C4-2B (cell line): ENCODE results near the gene CPA5.

ENCODE experiments used
- H3K27ac ChIP-seq: fragments of 450-650 bp; 2 replicates; pipeline ENCODE4 v1.5.1; 2017
- CTCF ChIP-seq: fragments of 450-650 bp; conservative IDR thresholded peaks from 2 replicates; pipeline ENCODE4 v1.5.1; 2017; ENCODE audit warnings: mild to moderate bottlenecking
- ZFX ChIP-seq: fragments of 450-650 bp; IDR thresholded peaks from 2 replicates; pipeline ENCODE4 v1.6.1; 2017

Gene CPA5

GRCh38 chr7:130415006-130415405 is 70.4 kb downstream of the CPA5 start:
- no peak overlapping the region for H3K27ac ChIP-seq
- TF ChIP-seq CTCF (no peak), ZFX (no peak)

- H3K27ac ChIP-seq, result no peak overlapping the region
- no peak for TF ChIP-seq CTCF
- no peak for TF ChIP-seq ZFX
Observed at GRCh38 chr7:130417213-130417612, 72.6 kb downstream of the CPA5 start.

GRCh38 chr7:130418306-130418705 is 73.7 kb downstream of the CPA5 start:
- no peak for TF ChIP-seq ZFX
- no peak for TF ChIP-seq CTCF
- H3K27ac ChIP-seq, result no peak overlapping the region
